GM19324 (cell line): ENCODE measurements around the gene GPR108.

Experiments
- ATAC-seq: cut with Tn5 transposase; IDR thresholded peaks from one replicate; pipeline ENCODE4 v1.9.1; 2021; ENCODE audit warnings: mild to moderate bottlenecking, moderate library complexity; ENCODE audit not compliant: unreplicated experiment, low FRiP score

Gene GPR108

DNA sequence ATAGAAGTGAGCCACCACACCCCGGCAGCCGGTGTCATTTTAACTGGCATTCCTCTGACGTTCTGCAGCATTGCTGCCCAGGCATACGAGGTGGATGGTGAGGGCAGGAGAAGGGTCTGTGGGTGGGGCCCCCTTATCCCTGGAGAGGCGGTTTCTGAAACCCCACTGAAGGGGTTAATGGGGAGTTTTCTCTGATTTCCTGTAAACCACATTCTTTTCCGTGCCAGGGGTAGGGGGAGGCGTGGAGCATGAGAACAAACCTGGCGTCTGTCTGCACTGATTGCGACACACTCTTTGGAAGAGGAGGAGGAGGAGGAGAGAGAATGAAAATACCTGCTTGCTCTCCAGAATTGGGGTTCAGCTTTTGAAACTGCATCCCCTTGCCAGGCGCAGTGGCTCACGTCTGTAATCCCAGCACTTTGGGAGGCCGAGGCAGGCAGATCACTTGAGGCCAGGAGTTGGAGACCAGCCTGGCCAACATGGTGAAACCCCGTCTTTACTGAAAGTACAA is 14.2 kb downstream of the GPR108 start:
- no peak for ATAC-seq

DNA sequence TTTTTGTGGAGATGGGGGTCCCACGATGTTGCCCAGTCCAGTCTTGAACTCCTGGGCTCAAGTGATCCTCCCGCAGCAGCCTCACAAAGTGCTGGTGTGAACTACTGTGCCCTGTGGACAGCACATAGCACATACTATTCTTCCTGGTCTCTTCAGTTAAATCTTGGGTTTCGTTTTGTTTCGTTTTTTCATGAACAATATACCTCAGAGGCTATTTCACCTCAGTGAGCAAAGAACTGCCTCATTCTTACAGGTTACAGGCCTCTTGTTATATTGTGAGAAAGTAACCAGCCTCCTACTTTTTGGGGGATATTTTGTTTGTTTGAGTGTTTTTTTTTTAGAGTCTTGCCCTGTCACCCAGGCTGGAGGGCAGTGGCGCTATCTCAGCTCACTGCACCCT is 15.6 kb downstream of the GPR108 start:
- no peak for ATAC-seq

DNA sequence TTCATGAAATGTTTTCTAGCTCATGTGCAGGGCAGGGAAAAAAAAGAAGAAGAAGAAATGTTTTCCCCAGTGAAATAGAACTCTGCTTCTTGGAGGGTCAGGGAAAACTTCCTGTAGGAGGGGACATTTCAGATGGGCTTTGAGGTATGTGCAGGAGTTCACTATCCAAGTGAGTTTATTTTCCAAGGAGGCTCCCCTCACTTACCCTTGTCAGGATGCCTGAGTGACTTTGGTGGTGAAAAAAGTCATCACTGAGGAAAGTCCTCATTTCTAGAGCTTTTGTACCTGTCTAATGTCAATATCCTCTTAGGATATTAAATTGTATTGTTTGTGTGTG is 16.3 kb downstream of the GPR108 start:
- ATAC-seq, result no peak

DNA sequence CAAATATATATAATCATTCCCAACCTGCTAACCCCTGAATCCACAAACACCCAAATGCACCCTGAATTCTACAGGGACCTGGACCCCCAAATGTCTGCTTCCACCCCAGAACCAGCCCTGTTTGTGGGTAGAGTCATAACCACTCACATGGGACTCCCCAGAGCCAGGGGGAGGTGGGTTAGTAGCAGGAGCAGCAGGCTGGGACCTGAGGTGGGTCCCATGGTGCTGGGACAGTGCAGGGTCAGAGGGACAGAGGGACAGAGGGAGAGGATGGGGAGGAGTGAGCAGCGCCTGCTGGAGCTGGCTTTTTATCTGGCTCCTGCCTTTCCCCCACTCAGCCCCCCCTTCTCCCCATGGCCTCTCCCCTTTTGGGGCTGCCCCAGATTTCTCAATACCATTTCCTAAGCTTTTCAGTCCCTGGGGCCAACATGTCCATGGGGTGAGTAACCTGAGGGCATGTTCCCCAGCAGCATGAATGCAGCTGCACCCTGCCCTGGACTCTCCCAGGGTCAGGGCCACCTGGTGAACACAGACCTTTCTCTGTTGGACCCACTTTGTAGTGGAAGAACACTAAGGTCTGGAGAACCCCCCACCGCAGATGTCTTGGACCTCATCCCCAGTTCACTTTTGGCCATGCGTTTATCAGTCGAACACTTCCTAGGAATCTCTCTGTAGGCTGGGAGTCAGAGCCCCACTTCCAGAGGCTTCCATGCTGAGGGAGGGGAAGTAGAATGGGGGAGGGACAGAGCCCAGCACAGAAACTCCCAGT is 16.8 kb downstream of the GPR108 start, which contains the start of gene C3:
Gene C3 (minus strand): TSS at position 282 of the 769 bp plus-strand sequence. CDS start 61 bp downstream, at position 221.
- no peak for ATAC-seq

DNA sequence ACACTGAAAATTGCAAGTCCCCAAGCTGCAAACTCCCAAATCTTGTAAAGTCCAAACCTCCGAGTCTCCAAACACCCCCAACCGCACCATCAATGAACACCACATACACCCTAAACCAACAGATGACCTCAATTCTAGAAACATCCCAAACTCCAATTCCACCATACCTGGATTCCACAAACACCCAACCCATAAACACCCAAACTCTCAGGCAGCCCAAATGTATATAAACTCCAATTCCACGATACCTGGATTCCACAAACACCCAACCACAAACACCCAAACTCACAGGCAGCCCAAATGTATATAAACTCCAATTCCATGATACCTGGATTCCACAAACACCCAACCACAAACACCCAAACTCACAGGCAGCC is 17.4 kb downstream of the GPR108 start:
- ATAC-seq, result no peak

DNA sequence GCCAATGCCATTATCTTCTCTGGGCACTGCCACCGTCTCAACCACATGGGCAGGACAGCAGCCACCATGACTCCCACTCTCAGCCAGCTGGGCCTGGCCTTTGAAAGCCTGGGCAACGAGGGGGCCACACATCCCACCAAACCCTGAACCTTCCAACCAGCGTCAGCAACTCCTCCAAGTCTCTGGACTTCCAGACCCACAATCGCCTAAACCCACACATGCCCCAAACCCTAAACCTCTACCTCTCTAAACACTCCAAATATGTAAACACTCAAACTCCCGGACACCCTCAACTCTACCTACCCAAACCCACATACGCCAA is 17.9 kb downstream of the GPR108 start:
- no peak for ATAC-seq

DNA sequence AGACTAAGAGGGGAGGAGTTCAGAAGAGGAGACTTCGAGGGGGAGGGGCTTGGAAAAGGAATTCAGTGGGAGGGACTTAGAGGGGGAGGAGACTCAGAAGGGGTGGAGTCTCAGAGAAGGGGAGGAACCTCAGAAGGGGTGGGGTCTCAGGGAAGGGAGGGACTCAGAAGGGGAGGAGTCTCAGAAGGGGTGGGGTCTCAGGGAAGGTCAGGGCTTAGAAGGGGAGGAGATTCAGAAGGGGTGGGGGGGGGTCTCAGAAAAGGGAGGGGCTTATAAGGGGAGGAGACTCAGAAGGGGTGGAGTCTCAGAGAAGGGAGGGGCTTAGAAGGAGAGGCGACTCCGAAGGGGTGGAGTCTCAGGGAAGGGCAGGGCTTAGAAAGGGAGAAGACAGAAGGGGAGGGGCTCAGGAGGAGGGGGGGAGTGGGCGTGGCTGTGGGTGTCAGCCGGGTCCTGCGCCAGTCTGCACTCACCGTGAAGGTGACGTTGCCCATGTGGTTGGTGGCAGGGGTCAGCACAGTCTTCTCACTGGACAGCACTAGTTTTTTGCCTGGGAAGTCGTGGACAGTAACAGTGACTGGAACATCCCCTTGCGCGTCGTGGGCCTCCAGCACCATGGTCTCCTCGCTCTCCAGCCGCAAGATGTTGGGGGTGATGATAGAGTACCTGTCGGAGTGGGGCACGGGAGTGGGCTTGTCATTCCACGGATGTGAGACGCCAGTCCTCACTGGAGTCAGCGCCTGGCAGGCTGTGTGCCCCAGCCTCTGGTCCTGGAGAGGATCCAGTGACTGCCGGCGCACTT is 18.4 kb downstream of the GPR108 start:
- no peak for ATAC-seq

DNA sequence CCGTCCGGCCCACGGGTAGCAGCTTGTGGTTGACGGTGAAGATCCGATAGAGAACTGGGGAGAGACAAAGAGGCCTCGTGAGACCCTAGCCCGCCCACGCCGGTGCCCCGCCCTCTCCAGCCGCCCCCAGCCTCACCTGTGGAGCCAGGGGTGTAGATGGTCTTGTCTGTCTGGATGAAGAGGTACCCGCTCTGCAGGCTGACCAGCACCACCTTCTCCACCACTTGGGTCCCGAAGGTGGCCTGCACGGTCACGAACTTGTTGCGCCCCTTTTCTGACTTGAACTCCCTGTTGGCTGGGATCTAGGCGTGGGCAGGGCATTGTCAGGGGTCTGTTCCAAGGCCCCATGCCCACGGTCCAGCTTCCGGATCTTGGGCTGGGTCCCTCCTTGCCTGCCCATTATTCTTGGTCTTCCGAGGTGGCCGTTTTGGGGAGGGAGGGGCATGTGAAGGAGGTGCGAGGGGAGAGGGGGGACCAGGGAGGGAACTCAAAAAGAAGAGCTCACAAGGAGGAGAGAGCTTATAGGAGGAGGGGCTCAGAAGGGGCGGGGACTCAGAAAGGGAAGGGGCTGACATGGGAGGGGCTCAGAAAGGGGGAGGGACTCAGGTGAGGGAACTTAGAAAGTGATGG is 19.2 kb downstream of the GPR108 start:
- no peak for ATAC-seq

DNA sequence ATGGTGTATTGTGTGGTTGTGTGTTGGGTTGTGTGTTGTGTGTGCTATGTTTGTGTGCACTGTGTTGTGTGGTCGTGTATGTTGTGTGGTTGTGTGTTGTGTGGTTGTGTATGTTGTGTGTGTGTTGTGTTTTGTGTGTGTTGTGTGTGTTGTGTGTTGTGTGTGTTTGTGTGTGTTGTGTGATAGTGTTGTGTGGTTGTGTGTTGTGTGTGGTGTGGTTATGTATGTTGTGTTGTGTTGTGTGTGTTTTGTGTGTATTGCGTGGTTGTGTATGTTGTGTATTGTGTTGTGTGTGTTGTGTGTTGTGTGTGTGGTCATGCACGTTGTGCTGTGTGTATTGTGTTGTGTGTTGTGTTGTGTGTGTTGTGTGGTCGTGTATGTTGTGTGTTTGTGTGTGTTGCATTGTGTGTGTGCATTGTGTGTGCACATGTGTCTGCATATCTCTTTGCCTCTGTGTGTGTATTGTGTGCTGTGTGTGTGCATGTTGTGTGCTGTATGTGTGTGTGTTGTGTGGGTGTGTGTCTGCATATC is 19.9 kb downstream of the GPR108 start:
- no peak for ATAC-seq

DNA sequence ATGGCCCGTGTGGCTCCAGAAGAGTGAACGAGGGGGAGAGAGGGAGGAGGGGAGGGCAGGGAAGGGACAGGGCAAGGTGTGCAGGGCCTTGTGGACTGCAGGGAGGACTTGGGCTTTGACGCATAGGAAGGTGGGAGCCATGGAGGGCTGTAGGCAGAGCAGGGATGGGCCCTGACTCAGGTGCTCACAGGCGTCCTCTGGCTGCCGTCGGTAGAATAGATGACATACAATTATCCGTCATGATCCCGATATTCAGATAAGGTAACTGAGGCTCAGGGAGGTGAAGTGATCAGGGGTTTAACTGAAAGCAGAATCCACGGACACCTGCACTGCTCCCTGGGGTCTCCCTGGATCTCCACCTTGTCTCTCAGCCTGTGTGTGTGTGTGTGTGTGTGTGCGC is 20.3 kb downstream of the GPR108 start:
- ATAC-seq, result no peak

DNA sequence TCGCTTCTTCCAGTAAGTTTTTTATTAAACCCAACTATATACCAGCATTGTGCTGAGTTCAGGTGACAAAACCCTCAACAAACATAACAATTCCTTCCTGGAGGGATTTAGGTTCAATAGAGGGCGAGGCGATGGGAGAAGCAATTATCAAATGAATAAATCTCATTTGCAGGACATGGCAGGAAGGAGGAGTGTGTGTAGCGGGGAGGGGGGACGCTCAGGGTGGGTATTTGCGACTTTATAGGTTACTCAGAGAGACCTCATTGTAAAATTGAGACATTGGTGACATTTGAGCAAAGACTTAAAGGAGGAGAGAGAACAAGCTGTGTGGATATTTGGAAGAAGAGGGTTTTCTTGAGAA is 20.8 kb downstream of the GPR108 start:
- ATAC-seq, result no peak

DNA sequence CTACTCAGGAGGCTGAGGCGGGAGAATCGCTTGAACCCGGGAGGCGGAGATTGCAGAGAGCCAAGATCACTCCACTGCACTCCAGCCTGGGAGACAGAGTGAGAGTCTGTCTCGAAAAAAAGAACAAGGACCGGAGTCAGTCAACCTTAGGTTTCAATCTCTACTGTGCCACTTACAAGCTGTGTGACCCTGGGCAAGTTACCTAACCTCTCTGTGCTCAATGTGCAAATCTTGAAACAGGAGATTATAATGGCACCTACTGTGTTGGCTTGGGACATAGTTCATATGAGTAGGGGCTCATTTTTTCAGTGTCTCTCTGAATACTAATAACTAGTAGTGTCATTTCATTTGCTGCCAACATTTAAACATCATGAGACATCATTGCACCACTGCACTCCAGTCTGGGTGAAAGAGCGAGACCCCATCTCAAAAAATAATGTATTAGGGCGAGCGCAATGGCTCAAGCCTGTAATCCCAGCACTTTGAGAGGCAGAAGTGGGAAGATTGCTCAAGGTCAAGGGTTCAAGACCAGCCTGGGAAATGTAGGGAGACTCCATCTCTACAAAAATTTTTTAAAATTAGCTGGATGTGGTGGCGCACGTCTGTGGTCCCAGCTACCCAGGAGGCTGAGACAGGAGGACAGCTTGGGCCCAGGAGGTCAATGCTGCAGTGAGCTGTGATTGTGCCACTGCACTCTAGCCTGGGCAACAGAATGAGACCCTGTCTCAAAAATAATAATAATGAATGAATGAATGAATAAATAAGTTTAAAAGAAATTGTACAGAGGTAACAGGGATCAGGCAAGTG is 22.4 kb downstream of the GPR108 start:
- ATAC-seq, result no peak

DNA sequence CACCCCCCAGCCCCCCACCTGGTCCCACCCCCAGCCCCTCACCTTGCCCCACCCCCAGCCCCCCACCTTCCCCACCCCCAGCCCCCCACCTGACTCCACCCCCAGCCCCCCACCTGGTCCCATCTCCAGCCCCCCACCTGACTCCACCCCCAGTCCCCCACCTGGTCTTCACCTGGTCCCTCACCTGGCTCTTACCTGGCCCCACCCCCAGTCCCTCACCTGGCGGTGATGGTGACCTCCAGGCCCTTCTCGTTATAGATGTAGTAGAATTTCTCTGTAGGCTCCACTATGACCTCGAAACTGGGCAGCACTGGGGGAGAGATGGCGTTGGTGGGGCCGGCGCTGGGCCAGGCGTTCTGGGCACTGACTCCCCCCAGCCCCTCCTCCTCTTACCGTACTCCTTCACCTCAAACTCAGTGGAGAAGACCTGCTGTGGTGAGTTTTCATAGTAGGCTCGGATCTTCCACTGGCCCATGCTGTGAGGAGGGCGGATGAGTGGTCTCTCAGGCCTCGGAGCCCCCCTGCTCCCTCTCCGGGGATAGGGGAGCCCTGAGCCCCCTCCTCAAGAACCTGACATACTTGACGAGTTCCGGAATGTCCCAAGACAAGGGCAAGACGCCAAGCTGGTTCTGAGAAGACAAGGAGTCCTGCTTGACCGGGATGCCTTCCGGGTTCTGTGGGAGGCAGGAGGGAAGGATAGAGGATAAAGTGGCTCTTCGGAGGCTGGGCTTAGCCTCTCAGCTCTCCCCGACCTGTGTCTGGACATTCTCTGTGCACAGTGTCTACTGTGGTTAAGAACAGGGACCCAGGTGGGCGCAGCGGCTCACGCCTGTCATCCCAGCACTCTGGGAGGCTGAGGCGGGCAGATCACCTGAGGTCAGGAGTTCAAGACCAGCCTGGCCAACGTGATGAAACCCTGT is 23.3 kb downstream of the GPR108 start:
- ATAC-seq, result no peak

DNA sequence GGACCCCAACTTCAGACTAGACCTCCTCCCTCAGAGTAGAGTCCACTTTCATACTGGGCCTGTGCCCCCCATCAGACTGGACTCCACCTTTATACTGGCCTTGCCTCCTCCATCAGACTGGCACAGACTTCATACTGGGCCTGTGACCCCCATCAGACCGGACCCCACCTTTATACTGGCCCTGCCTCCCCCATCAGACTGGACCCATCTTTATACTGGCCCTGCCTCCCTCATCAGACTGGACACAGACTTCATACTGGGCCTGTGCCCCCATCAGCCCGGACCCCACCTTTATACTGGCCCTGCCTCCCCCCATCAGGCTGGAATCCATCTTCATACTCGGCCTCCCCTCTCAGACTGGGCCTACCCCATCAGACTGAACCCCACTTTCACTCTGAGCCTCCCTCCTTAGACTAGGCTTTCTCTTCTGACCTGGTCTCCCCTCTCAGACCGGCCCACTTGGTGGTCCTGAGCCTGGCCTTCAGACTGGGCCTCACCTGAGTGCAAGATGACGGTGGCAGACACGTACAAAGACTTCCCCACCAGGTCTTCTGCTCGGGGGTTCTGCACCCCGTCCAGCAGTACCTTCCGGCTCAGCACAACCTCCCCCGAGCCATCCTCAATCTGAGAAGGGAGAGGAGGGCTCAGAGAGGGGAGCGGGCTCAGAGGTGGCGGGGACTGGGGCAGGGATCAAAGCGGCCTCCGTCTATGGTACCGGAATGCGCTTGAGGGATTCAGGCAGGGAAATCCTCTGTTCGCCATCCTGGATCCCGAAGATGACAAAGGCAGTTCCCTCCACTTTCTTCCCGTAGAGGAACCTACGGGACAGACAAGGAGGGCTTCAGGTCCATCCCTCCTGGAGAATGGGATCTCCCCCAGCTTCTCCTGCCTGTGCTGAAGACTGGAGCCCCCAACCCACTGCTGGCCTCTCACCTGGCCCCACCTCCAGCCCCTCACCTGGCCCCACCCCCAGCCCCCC is 24.4 kb downstream of the GPR108 start:
- no peak for ATAC-seq

DNA sequence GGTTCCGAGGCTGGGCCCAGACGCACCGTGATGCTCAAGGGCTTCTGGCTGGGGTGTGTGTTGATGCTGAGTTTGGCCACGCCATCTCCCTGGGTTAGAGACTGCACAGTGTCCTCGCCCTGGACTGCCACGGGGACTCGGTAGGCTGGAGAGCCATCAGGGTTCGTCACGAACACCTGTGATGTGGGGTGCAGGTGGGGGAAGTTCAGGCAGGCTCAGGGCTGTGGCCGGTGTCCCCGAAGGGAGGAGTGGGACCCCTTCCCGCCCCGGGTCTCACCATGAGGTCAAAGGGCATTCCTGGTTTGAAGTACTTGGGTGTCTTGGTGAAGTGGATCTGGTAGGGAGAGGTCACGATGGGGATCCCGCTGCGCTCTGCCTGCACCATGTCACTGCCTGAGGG is 25.1 kb downstream of the GPR108 start:
- ATAC-seq, result no peak

DNA sequence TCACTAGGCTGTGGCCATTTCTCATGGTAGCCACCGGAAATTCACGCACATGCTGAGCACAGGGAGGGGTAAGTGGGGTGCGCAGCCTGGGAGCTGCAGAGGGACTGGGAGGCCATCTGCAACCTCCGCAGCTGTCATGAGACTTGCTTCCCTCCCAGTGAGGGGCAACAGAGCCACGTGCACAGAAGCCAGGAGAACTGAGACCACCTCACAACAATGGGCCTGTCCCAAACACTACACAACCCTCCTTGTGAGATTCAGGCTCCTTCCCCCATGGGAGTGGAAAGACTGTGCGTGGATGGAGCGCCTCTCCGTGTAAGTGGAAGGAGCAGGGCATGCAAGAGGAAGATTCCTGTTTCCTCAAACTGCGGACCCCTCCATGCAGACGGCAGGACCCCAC is 25.8 kb downstream of the GPR108 start:
- ATAC-seq, result no peak

DNA sequence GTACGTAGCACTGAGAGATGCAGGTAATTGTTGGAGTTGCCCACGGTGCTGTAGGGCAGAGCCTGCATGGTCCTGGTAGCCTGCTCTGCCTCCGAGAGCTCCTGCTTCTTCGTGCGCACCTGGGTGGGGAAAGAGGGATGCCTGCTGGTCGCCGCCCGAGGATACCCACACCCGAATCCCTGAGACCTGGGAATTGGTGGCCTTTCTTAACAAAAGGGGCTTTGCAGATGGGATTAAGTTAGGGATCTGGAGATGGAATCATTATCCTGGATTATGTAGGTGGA is 26.4 kb downstream of the GPR108 start:
- ATAC-seq, result no peak

DNA sequence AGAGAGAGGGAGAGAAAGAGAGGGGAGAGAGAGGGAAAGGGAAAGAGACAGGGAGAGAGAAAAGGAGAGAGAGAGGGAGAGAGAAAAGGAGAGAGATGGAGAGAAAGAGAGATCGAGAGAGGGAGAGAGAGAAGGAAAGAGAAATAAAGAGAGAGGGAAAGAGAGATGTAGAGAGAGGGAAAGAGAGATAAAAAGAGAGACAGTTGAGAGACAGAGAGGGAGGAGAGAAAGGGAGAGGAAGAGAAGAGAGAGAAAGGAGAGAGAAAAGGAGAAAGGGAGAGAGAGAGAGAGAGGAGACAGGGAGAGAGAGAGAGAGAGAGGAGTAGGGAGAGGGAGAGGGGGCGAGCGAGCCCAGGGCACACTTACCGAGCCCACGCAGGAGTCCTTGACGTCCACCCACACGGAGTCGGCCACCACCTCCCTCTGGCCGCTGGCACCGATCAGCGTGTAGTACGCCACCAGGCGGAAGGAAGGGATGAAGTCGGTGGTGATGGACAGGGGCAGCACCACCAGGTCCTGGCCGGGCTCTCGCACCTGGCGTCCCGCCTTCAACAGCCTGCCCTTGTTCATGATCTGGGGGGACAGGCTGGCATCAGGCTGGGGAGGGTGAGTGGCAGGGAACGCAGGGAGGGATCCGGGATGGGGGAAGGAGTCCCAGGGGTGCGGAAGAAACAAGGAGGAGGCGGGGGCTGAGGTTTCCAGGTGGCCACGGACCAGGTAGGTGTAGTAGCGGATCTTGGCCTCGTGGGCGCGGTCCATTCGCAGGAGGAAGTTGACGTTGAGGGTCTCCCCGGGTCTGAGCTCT is 26.9 kb downstream of the GPR108 start:
- no peak for ATAC-seq
